Prostate gland (tissue), 2 donors: ENCODE results near the gene BLOC1S5.

ENCODE experiments used
- POLR2A ChIP-seq: fragments of 450-650 bp; IDR thresholded peaks from one replicate; pipeline ENCODE4 v1.6.1; 2016; ENCODE audit warnings: antibody characterized with exemption, mild to moderate bottlenecking
- TF ChIP-seq, protein P1 (sequence below), 4 experiments: fragments of 200-600 bp in 2 of 4; fragments of 450-650 bp in 2 of 4; sonication (generic) in 2 of 4; IDR thresholded peaks; 1 replicate in 3 of 4; 2 replicates in 1 of 4; pipeline ENCODE4 v1.5.1; 2016 to 2019; ENCODE audit warnings: antibody characterized with exemption in 4 of 4, mild to moderate bottlenecking in 2 of 4, moderate library complexity in 2 of 4

DNA sequence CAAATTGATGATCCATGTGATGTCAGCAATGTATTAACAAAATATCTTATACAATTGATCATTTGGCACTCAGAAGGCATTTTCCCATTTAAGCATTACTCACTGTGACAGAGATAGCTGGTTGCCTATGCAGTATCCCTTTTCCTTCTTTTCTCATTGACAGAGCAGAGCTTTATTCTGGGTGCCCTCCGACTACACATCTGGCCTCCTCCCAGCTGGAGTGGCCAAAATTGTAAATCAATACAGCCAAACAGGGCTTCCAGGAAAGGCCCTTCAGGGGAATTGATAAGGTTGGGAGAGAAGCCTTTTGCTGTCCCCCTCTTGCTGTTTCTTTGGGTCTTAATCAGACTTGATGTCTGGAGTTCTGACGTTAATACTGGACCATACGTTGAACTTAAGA, 9.6 kb upstream of the BLOC1S5 start:
- TF ChIP-seq, protein P1, sequence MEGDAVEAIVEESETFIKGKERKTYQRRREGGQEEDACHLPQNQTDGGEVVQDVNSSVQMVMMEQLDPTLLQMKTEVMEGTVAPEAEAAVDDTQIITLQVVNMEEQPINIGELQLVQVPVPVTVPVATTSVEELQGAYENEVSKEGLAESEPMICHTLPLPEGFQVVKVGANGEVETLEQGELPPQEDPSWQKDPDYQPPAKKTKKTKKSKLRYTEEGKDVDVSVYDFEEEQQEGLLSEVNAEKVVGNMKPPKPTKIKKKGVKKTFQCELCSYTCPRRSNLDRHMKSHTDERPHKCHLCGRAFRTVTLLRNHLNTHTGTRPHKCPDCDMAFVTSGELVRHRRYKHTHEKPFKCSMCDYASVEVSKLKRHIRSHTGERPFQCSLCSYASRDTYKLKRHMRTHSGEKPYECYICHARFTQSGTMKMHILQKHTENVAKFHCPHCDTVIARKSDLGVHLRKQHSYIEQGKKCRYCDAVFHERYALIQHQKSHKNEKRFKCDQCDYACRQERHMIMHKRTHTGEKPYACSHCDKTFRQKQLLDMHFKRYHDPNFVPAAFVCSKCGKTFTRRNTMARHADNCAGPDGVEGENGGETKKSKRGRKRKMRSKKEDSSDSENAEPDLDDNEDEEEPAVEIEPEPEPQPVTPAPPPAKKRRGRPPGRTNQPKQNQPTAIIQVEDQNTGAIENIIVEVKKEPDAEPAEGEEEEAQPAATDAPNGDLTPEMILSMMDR (IDR thresholded peaks at IDR 0.05) = no peak
- no peak for TF ChIP-seq POLR2A
